ENCODE data around the gene KLHDC3.
"Not testable (repeated sequence)": the region's sequence is repeated elsewhere in the genome, so short reads cannot be mapped to it uniquely, and the experiment has no call there.

DNA sequence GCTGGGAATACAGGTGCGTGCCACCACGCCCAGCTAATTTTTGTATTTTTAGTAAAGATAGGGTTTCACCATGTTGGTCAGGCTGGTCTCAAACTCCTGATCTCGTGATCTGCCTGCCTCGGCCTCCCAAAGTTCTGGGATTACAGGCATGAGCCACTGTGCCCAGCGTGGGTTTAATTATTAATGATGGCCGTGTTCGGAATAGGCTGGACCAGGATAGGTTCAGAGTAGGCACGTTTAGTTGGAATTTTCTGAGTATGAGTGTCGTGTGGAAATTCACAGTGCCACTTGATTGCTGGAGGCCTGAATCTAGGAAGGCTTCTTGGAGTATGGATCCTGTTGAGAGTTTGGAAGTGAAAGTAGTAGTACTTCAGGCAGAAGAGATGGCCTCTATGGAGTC, 15.8 kb upstream of the KLHDC3 start:
- TF ChIP-seq, protein P1, sequence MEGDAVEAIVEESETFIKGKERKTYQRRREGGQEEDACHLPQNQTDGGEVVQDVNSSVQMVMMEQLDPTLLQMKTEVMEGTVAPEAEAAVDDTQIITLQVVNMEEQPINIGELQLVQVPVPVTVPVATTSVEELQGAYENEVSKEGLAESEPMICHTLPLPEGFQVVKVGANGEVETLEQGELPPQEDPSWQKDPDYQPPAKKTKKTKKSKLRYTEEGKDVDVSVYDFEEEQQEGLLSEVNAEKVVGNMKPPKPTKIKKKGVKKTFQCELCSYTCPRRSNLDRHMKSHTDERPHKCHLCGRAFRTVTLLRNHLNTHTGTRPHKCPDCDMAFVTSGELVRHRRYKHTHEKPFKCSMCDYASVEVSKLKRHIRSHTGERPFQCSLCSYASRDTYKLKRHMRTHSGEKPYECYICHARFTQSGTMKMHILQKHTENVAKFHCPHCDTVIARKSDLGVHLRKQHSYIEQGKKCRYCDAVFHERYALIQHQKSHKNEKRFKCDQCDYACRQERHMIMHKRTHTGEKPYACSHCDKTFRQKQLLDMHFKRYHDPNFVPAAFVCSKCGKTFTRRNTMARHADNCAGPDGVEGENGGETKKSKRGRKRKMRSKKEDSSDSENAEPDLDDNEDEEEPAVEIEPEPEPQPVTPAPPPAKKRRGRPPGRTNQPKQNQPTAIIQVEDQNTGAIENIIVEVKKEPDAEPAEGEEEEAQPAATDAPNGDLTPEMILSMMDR (IDR thresholded peaks at IDR 0.05; ENCODE audit: low read length) = not testable (repeated sequence)
- TF ChIP-seq EZH2 (IDR thresholded peaks at IDR 0.05; ENCODE audit: borderline replicate concordance, low read length) = not testable (repeated sequence)
